BLaER1 (cell line): ENCODE data around the gene WWC1.

ENCODE experiments used
- H3K27ac ChIP-seq: shearing (Covaris generic); formaldehyde crosslinking; 2 replicates; pipeline ENCODE4 v1.8.1; 2022
- H3K27me3 ChIP-seq: shearing (Covaris generic); formaldehyde crosslinking; 2 replicates; pipeline ENCODE4 v1.8.1; 2022
- H3K36me3 ChIP-seq: shearing (Covaris generic); formaldehyde crosslinking; 2 replicates; pipeline ENCODE4 v1.8.1; 2022
- H3K4me1 ChIP-seq: shearing (Covaris generic); formaldehyde crosslinking; 2 replicates; pipeline ENCODE4 v1.8.1; 2022
- H3K4me2 ChIP-seq: shearing (Covaris generic); formaldehyde crosslinking; 2 replicates; pipeline ENCODE4 v1.8.1; 2022
- H3K4me3 ChIP-seq: shearing (Covaris generic); formaldehyde crosslinking; 2 replicates; pipeline ENCODE4 v1.8.1; 2022
- H3K9ac ChIP-seq: shearing (Covaris generic); formaldehyde crosslinking; 2 replicates; pipeline ENCODE4 v1.8.1; 2022
- H3K9me3 ChIP-seq: shearing (Covaris generic); formaldehyde crosslinking; 2 replicates; pipeline ENCODE4 v1.8.1; 2022
- H4K20me1 ChIP-seq: shearing (Covaris generic); formaldehyde crosslinking; 2 replicates; pipeline ENCODE4 v1.8.1; 2022
- Cebpa-rat ChIP-seq: shearing (Covaris generic); IDR thresholded peaks from 2 replicates; pipeline ENCODE4 v1.8.1; 2022

The WWC1 gene

GRCh38 chr5:168359820-168360460, 68.5 kb downstream of the WWC1 start:
- H3K27ac ChIP-seq: no peak overlapping the region
- no peak for TF ChIP-seq Cebpa-rat
- no peaks in the 10 kb centered on the region for H3K9me3 ChIP-seq
- no peaks in the 10 kb centered on the region for H3K36me3 ChIP-seq
- H3K4me2 ChIP-seq: no peak overlapping the region
- H3K9ac ChIP-seq: no peak overlapping the region
- no peaks in the 10 kb centered on the region for H3K27me3 ChIP-seq
- no peak overlapping the region for H3K4me3 ChIP-seq
- no peaks in the 10 kb centered on the region; the same call in 1 of the 2 replicates for H4K20me1 ChIP-seq
- peaks cover 21% of the 10 kb centered on the region for H3K4me1 ChIP-seq

GRCh38 chr5:168360521-168361285, 69.3 kb downstream of the WWC1 start:
- Histone ChIP-seq H3K36me3 (no peaks in the 10 kb centered on the region), H3K9ac (no peak overlapping the region), H3K27ac (no peak overlapping the region), H4K20me1 (peaks cover 4% of the 10 kb centered on the region; the same call in 1 of the 2 replicates), H3K27me3 (no peaks in the 10 kb centered on the region), H3K9me3 (no peaks in the 10 kb centered on the region), H3K4me2 (no peak overlapping the region), H3K4me1 (peaks cover 21% of the 10 kb centered on the region), H3K4me3 (no peak overlapping the region)
- no peak for TF ChIP-seq Cebpa-rat

- Histone ChIP-seq H4K20me1 (peaks cover 11% of the 10 kb centered on the region; the same call in 1 of the 2 replicates), H3K4me2 (no peak overlapping the region), H3K27ac (no peak overlapping the region), H3K9me3 (no peaks in the 10 kb centered on the region), H3K9ac (no peak overlapping the region), H3K4me3 (no peak overlapping the region), H3K4me1 (peaks cover 10% of the 10 kb centered on the region), H3K36me3 (no peaks in the 10 kb centered on the region), H3K27me3 (no peaks in the 10 kb centered on the region)
- no peak for TF ChIP-seq Cebpa-rat
These were observed 70.8 kb downstream of the WWC1 start for GRCh38 chr5:168362097-168362885.

GRCh38 chr5:168364151-168364661, 72.8 kb downstream of the WWC1 start:
- Histone ChIP-seq H3K9ac (no peak overlapping the region), H3K36me3 (no peaks in the 10 kb centered on the region), H3K27ac (no peak overlapping the region), H4K20me1 (peaks cover 11% of the 10 kb centered on the region; the same call in 1 of the 2 replicates), H3K27me3 (no peaks in the 10 kb centered on the region), H3K4me3 (no peak overlapping the region), H3K4me2 (no peak overlapping the region), H3K9me3 (no peaks in the 10 kb centered on the region), H3K4me1 (no peaks in the 10 kb centered on the region)
- no peak for TF ChIP-seq Cebpa-rat

- H3K9ac ChIP-seq: no peak overlapping the region
- H3K4me2 ChIP-seq: no peak overlapping the region
- no peaks in the 10 kb centered on the region for H3K36me3 ChIP-seq
- H3K4me3 ChIP-seq: no peak overlapping the region
- peaks cover 11% of the 10 kb centered on the region; the same call in 1 of the 2 replicates for H4K20me1 ChIP-seq
- H3K27me3 ChIP-seq: no peaks in the 10 kb centered on the region
- H3K9me3 ChIP-seq: no peaks in the 10 kb centered on the region
- no peaks in the 10 kb centered on the region for H3K4me1 ChIP-seq
- TF ChIP-seq Cebpa-rat: no peak
- H3K27ac ChIP-seq: no peak overlapping the region
These were observed 73.5 kb downstream of the WWC1 start for GRCh38 chr5:168364750-168365550.

GRCh38 chr5:168365581-168366081, 74.2 kb downstream of the WWC1 start:
- no peaks in the 10 kb centered on the region for H3K36me3 ChIP-seq
- no peak overlapping the region for H3K27ac ChIP-seq
- peaks cover 11% of the 10 kb centered on the region; the same call in 1 of the 2 replicates for H4K20me1 ChIP-seq
- H3K9ac ChIP-seq: no peak overlapping the region
- H3K4me2 ChIP-seq: no peak overlapping the region
- H3K4me1 ChIP-seq: no peaks in the 10 kb centered on the region
- TF ChIP-seq Cebpa-rat: no peak
- no peaks in the 10 kb centered on the region for H3K27me3 ChIP-seq
- no peaks in the 10 kb centered on the region for H3K9me3 ChIP-seq
- H3K4me3 ChIP-seq: no peak overlapping the region

GRCh38 chr5:168366116-168366515, 74.7 kb downstream of the WWC1 start:
- no peak overlapping the region for H3K4me2 ChIP-seq
- H3K9ac ChIP-seq: no peak overlapping the region
- TF ChIP-seq Cebpa-rat: no peak
- no peak overlapping the region for H3K27ac ChIP-seq
- H3K36me3 ChIP-seq: no peaks in the 10 kb centered on the region
- no peaks in the 10 kb centered on the region for H3K27me3 ChIP-seq
- H3K4me3 ChIP-seq: no peak overlapping the region
- H3K9me3 ChIP-seq: no peaks in the 10 kb centered on the region
- H3K4me1 ChIP-seq: no peaks in the 10 kb centered on the region
- peaks cover 11% of the 10 kb centered on the region; the same call in 1 of the 2 replicates for H4K20me1 ChIP-seq

GRCh38 chr5:168368854-168369253, 77.4 kb downstream of the WWC1 start:
- Histone ChIP-seq H3K9ac (no peak overlapping the region), H3K4me3 (no peak overlapping the region), H3K36me3 (no peaks in the 10 kb centered on the region), H3K4me1 (no peaks in the 10 kb centered on the region), H3K27me3 (no peaks in the 10 kb centered on the region), H3K27ac (no peak overlapping the region), H3K4me2 (no peak overlapping the region), H3K9me3 (no peaks in the 10 kb centered on the region), H4K20me1 (peaks cover 11% of the 10 kb centered on the region; the same call in 1 of the 2 replicates)
- TF ChIP-seq Cebpa-rat: no peak

GRCh38 chr5:168370831-168371230, 79.4 kb downstream of the WWC1 start:
- TF ChIP-seq Cebpa-rat: no peak

More at GRCh38 chr5:168370831-168371230, 79.4 kb downstream of the WWC1 start:
- Histone ChIP-seq H3K27me3 (no peaks in the 10 kb centered on the region), H3K9ac (no peak overlapping the region), H3K9me3 (no peaks in the 10 kb centered on the region), H3K27ac (no peak overlapping the region), H3K36me3 (no peaks in the 10 kb centered on the region), H3K4me3 (no peak overlapping the region), H4K20me1 (0 out of 2 replicates have a peak, but pooled peaks cover 5% of the 10 kb centered on the region), H3K4me2 (no peak overlapping the region), H3K4me1 (no peaks in the 10 kb centered on the region)
